K562 (cell line): ENCODE measurements around the gene ATP5ME. TPM values are rescaled to one million over a fixed set of nuclear protein-coding genes. Genes with fewer than 3 reads are reported as not detected.

ENCODE experiments used
- DIDO1 ChIP-seq: fragments of 450-650 bp; IDR thresholded peaks from 2 replicates; pipeline ENCODE4 v1.6.1; 2016; ENCODE audit warnings: low read depth, missing biosample characterization, missing genetic modification characterization
- E2F1 ChIP-seq: sonication (generic); formaldehyde crosslinking; IDR thresholded peaks from 2 replicates; pipeline ENCODE4 v1.8.1; 2023; ENCODE audit warnings: mild to moderate bottlenecking, missing genetic modification reagents, moderate library complexity
- FOXK1 ChIP-seq: sonication (generic); formaldehyde crosslinking; IDR thresholded peaks from 2 replicates; pipeline ENCODE4 v1.8.0; 2022; ENCODE audit warnings: missing genetic modification reagents, mild to moderate bottlenecking, borderline replicate concordance
- NFE2 ChIP-seq: IDR thresholded peaks from 2 replicates; pipeline ENCODE4 v1.6.1; 2014; ENCODE audit warnings: antibody characterized with exemption, low read depth
- SAFB ChIP-seq: fragments of 200-400 bp; formaldehyde crosslinking; IDR thresholded peaks from 2 replicates; pipeline ENCODE4 v1.6.1; 2017; ENCODE audit warnings: low read depth, low read length, borderline replicate concordance
- TAF7 ChIP-seq: fragments of 450-650 bp; IDR thresholded peaks from 2 replicates; pipeline ENCODE4 v1.6.1; 2016; ENCODE audit warnings: missing genetic modification characterization, missing compliant biosample characterization
- TRIM28 ChIP-seq: fragments of 450-650 bp; IDR thresholded peaks from 2 replicates; pipeline ENCODE4 v1.6.1; 2017
- ZBTB7A ChIP-seq: IDR thresholded peaks from 2 replicates; pipeline ENCODE4 v1.6.1; 2011; ENCODE audit warnings: low read depth, mild to moderate bottlenecking, low read length, moderate library complexity, borderline replicate concordance; ENCODE audit not compliant: control insufficient read depth
- ZNF316 ChIP-seq: fragments of 450-650 bp; IDR thresholded peaks from 2 replicates; pipeline ENCODE4 v1.6.1; 2016
- polyA plus RNA-seq, 8 experiments: library from polyadenylated mRNA; depleted of rRNA in 4 of 8; stranded (reverse) in 5 of 8; unstranded in 3 of 8; fragments of >200 nt; fragmentation: Nextera tagmentation in 2 of 8; fragmentation: Illumina TruSeq in 1 of 8; extraction: Ambion mirVana in 2 of 8; extraction: Trizol in 1 of 8; gene quantifications; 2 replicates each; pipeline versions ENCODE4 v1.2.1 to v1.2.3, GENCODE V29; 2011 to 2014; ENCODE audit warnings: inconsistent platforms in 1 of 8, missing spikeins in 1 of 8
- total RNA-seq, 7 experiments: library from RNA; depleted of rRNA in 6 of 7; stranded (reverse); fragments of >200 nt in 6 of 7; fragmentation: Illumina TruSeq in 2 of 7; extraction: Trizol in 2 of 7; gene quantifications; 2 replicates each; pipeline versions ENCODE4 v1.2.1 to v1.2.3, GENCODE V29; 2011 to 2021; ENCODE audit warnings: low replicate concordance in 1 of 7
- TF ChIP-seq, protein P1 (sequence below), 2 experiments: IDR thresholded peaks; 2 replicates each; pipeline ENCODE4 v1.6.1; 2011; ENCODE audit warnings: borderline replicate concordance in 1 of 2, control low read depth in 1 of 2, low read depth in 1 of 2, low read length in 1 of 2, mild to moderate bottlenecking in 1 of 2, mixed read lengths in 1 of 2, moderate library complexity in 1 of 2; ENCODE audit not compliant: insufficient read depth in 1 of 2, insufficient read length in 1 of 2, poor library complexity in 1 of 2, severe bottlenecking in 1 of 2; ENCODE audit errors: extremely low read depth in 1 of 2
- TF ChIP-seq, protein P2 (sequence below): sonication (generic); formaldehyde crosslinking; IDR thresholded peaks from 2 replicates; pipeline ENCODE4 v1.8.1; 2023; ENCODE audit warnings: mild to moderate bottlenecking, missing genetic modification reagents

Gene ATP5ME
- total and polyA plus RNA-seq, 9 of the 15 experiments (the other 6 are each of a cell fraction or from before 2014, with no cell fraction given) = 509 to 2,480 (median 887) TPM

DNA sequence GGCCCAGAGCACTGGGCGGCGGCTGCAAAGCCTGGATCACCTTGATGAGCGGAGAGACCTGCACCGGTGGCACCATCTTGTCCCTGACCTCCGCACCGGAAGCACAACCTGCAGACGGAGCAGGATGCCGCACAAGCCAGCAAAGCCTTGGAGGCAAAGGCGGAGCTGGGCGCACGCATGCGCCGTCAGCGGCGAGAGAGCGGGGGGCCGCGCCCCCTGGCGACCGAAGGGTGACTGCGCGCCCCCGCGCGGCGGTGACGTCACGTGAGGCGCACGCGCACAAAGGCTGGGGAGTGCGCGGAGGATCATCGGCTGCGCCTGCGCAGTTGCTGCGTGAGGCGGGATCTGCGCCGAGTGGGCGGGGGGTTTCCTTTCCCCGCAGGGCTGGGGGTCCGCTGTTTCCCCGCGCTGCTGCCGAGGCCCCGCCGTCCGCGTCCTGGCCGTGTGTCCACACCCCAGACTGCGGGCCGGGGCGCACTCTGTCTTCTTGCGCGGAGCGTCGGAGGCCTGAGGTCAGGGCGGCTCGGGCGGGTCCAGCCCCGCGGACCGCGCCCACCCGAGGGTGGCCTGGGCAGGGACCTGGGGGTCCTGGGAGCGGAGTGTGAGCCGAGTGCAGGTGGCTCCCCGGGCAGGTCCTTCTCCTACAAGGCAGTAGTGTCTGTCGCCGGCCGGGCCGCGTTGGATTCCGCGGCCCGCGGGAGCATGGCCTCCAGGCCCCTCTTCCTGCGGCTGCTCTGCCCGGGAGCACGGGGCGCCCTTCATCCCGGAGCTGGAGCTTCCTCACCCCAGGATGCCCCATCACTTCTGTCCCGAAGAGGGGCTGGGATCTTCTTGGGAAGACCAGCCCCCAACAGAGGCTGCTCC is at the start of gene ATP5ME, which contains the start of gene MYL5 (continued):
- TF ChIP-seq NFE2 = peak; percentile 42; the same call in 1 of the 2 replicates
- TF ChIP-seq E2F1 (CRISPR knock-in tag) = peak; percentile 85
- TF ChIP-seq SAFB = 0 out of 2 replicates have a peak, but pooled peaks have one; percentile 53
- no peak for TF ChIP-seq ZNF316
- TF ChIP-seq DIDO1 = no peak
- TF ChIP-seq, protein P1, sequence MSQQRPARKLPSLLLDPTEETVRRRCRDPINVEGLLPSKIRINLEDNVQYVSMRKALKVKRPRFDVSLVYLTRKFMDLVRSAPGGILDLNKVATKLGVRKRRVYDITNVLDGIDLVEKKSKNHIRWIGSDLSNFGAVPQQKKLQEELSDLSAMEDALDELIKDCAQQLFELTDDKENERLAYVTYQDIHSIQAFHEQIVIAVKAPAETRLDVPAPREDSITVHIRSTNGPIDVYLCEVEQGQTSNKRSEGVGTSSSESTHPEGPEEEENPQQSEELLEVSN (IDR thresholded peaks at IDR 0.05; ENCODE audit: borderline replicate concordance in 1 of 2, extremely low read depth in 1 of 2, insufficient read depth in 1 of 2, insufficient read length in 1 of 2, low read depth in 1 of 2, low read length in 1 of 2, poor library complexity in 1 of 2, severe bottlenecking in 1 of 2) = peak in 1 of 2 experiments; percentile 62
- no peak for TF ChIP-seq TRIM28
- TF ChIP-seq ZBTB7A = peak; percentile 86; the same call in 1 of the 2 replicates
- TF ChIP-seq TAF7 (tag) = 0 out of 2 replicates have a peak, but pooled peaks have one; percentile 14
- TF ChIP-seq, protein P2, sequence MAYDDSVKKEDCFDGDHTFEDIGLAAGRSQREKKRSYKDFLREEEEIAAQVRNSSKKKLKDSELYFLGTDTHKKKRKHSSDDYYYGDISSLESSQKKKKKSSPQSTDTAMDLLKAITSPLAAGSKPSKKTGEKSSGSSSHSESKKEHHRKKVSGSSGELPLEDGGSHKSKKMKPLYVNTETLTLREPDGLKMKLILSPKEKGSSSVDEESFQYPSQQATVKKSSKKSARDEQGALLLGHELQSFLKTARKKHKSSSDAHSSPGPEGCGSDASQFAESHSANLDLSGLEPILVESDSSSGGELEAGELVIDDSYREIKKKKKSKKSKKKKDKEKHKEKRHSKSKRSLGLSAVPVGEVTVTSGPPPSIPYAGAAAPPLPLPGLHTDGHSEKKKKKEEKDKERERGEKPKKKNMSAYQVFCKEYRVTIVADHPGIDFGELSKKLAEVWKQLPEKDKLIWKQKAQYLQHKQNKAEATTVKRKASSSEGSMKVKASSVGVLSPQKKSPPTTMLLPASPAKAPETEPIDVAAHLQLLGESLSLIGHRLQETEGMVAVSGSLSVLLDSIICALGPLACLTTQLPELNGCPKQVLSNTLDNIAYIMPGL (CRISPR knock-in tag) = peak; percentile 89
- no peak for TF ChIP-seq FOXK1 (CRISPR knock-in tag)
- TF ChIP-seq, all 486 proteins: peak for 134
